Peyer's patch (tissue), 4 donors: ENCODE results near the gene CARHSP1.

Source experiments
- POLR2A ChIP-seq, 2 donors: fragments of 450-650 bp; IDR thresholded peaks; one replicate each; pipeline ENCODE4 v1.5.1; 2017; ENCODE audit warnings: antibody characterized with exemption in 2 of 2, mild to moderate bottlenecking in 2 of 2, moderate library complexity in 2 of 2
- TF ChIP-seq, protein P1 (sequence below), 6 experiments: fragments of 450-650 bp in 4 of 6; fragments of 200-600 bp in 2 of 6; sonication (generic) in 1 of 6; IDR thresholded peaks; one replicate each; pipeline ENCODE4 v1.5.1; 2017 to 2019; ENCODE audit warnings: antibody characterized with exemption in 6 of 6, mild to moderate bottlenecking in 3 of 6, moderate library complexity in 1 of 6

DNA sequence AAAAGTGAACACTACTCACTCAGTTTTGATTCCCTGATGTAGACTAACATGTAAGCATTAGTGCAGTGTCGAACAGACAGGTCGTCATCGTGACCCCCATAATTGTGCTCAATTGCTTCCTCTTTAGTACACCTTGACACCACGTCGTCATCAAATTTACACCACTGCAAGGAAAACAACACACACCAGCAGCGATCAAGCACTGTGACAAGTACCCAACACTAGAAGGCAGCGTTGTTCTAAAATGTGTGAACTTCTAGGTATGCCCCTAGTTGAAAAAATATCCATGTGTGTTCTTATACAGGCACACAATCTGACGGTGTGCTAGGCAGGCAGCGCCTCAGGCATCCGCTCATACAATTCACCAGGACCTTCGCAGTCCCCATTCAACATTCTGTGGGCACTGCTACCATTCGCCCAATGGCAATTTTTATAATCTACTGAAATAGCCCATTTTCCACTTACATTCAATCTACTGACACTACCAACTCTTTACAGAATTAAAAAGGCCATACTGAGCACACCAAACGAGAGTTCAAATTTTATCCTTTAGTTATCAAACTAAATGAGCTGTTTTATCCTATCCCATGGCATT is 36.5 kb upstream of the CARHSP1 start:
- TF ChIP-seq, protein P1, sequence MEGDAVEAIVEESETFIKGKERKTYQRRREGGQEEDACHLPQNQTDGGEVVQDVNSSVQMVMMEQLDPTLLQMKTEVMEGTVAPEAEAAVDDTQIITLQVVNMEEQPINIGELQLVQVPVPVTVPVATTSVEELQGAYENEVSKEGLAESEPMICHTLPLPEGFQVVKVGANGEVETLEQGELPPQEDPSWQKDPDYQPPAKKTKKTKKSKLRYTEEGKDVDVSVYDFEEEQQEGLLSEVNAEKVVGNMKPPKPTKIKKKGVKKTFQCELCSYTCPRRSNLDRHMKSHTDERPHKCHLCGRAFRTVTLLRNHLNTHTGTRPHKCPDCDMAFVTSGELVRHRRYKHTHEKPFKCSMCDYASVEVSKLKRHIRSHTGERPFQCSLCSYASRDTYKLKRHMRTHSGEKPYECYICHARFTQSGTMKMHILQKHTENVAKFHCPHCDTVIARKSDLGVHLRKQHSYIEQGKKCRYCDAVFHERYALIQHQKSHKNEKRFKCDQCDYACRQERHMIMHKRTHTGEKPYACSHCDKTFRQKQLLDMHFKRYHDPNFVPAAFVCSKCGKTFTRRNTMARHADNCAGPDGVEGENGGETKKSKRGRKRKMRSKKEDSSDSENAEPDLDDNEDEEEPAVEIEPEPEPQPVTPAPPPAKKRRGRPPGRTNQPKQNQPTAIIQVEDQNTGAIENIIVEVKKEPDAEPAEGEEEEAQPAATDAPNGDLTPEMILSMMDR (IDR thresholded peaks at IDR 0.05), result peak in 4 of 6 experiments; percentile 35 to 66 (median 53)
- TF ChIP-seq POLR2A (IDR thresholded peaks at IDR 0.05), result no peak
